ENCODE data around the gene ZSCAN31. TPM values are rescaled to one million over a fixed set of nuclear protein-coding genes. Genes with fewer than 3 reads are reported as not detected.
A peak's percentile ranks its signal among the peaks of the same experiment; 100 is the strongest.

Gene ZSCAN31
- polyA plus RNA-seq, 1 of the 3 experiments (the other 2 are of a cell fraction): 1.9 TPM

GRCh38 chr6:28326371-28326948 lies 9.5 kb downstream of the ZSCAN31 start:
- Histone ChIP-seq H3K79me2 (ENCODE audit: insufficient read depth) (no peaks in the 10 kb centered on the region), H3F3A (replicated peaks; ENCODE audit: insufficient read depth) (no peaks in the 10 kb centered on the region), H2AFZ (ENCODE audit: low read depth) (no peak overlapping the region), H3K9me3 (peaks cover 4% of the 10 kb centered on the region), H3K9ac (no peak overlapping the region), H3K4me1 (ENCODE audit: control insufficient read depth in 1 of 2, insufficient read depth in 2 of 2, low read depth in 1 of 2, low read length in 1 of 2) (peaks cover 0 to 4% of the 10 kb centered on the region in 2 experiments; a peak in 1 of 4 replicates), H3K4me2 (no peak overlapping the region), H3K4me3 (ENCODE audit: low read depth in 2 of 2, low read length in 1 of 2) (peak overlapping the region in 1 of 2 experiments; percentile 3; a peak in 1 of 4 replicates), H3K36me3 (replicated peaks in 1 of 2; ENCODE audit: control insufficient read depth in 1 of 2, insufficient read depth in 2 of 2, low read length in 1 of 2) (peaks cover 6 to 11% of the 10 kb centered on the region in 2 experiments), H3K27ac (ENCODE audit: low read depth in 2 of 2, low read length in 1 of 2) (no peak overlapping the region), H4K20me1 (ENCODE audit: insufficient read depth) (no peaks in the 10 kb centered on the region), H3K27me3 (ENCODE audit: insufficient read depth) (no peaks in the 10 kb centered on the region), H3K9me2 (no peaks in the 10 kb centered on the region)
- TF ChIP-seq POLR2AphosphoS5 (IDR thresholded peaks at IDR 0.05; ENCODE audit: low read depth, low read length) (no peak), JUND (IDR thresholded peaks at IDR 0.05) (no peak), ELF1 (IDR thresholded peaks at IDR 0.05) (no peak), MEF2A (IDR thresholded peaks at IDR 0.05; ENCODE audit: borderline replicate concordance, low read depth) (no peak), GATA2 (CRISPR knock-in tag; IDR thresholded peaks at IDR 0.05) (no peak), FOXM1 (IDR thresholded peaks at IDR 0.05; ENCODE audit: low read depth) (no peak), SMC3 (IDR thresholded peaks at IDR 0.05; ENCODE audit: low read depth, low read length) (no peak), TAF1 (IDR thresholded peaks at IDR 0.05; ENCODE audit: borderline replicate concordance, low read depth, low read length) (no peak), ZBTB33 (IDR thresholded peaks at IDR 0.05; ENCODE audit: borderline replicate concordance, low read depth) (no peak), SIN3A (IDR thresholded peaks at IDR 0.05; ENCODE audit: borderline replicate concordance, low read depth, low read length) (no peak), YY1 (IDR thresholded peaks at IDR 0.05; ENCODE audit: low read depth) (no peak), NRF1 (IDR thresholded peaks at IDR 0.05; ENCODE audit: low read depth, low read length) (no peak), PBX3 (IDR thresholded peaks at IDR 0.05) (no peak), RXRA (IDR thresholded peaks at IDR 0.05; ENCODE audit: borderline replicate concordance, low read depth) (no peak), CHD2 (IDR thresholded peaks at IDR 0.05; ENCODE audit: low read length, partially characterized antibody) (no peak), MXI1 (IDR thresholded peaks at IDR 0.05; ENCODE audit: low read depth, low read length) (no peak), NFIC (IDR thresholded peaks at IDR 0.05; ENCODE audit: borderline replicate concordance) (no peak), TCF12 (IDR thresholded peaks at IDR 0.05) (no peak)
- TF ChIP-seq, protein P1, sequence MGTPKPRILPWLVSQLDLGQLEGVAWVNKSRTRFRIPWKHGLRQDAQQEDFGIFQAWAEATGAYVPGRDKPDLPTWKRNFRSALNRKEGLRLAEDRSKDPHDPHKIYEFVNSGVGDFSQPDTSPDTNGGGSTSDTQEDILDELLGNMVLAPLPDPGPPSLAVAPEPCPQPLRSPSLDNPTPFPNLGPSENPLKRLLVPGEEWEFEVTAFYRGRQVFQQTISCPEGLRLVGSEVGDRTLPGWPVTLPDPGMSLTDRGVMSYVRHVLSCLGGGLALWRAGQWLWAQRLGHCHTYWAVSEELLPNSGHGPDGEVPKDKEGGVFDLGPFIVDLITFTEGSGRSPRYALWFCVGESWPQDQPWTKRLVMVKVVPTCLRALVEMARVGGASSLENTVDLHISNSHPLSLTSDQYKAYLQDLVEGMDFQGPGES (IDR thresholded peaks at IDR 0.05; ENCODE audit: low read depth, low read length): no peak
- WGBS (ENCODE audit: low lambda C conversion rate): 75% methylated on average over 7 of the region's 7 CpGs
- POLR2A ChIA-PET: no interaction called here
- no peak for DNase-seq
- CTCF ChIA-PET: no interaction called here
